DOHH2 (cell line): Measurements from ENCODE around the gene CEL.

ENCODE experiments used
- H3F3A ChIP-seq: fragments of 200-600 bp; sonication (generic), shearing (Covaris generic); 2 replicates; pipeline ENCODE4 v1.6.0; 2016; ENCODE audit warnings: antibody characterized with exemption, mild to moderate bottlenecking; ENCODE audit not compliant: control insufficient read depth, insufficient read depth
- H3K27ac ChIP-seq: fragments of 200-600 bp; sonication (generic); 2 replicates; pipeline ENCODE4 v1.5.1; 2014; ENCODE audit warnings: low read depth, mild to moderate bottlenecking, low read length, moderate library complexity
- H3K27me3 ChIP-seq: fragments of 200-600 bp; sonication (generic); 2 replicates; pipeline ENCODE4 v1.6.1; 2014; ENCODE audit warnings: mild to moderate bottlenecking, low read length, mixed read lengths; ENCODE audit not compliant: control insufficient read depth
- H3K36me3 ChIP-seq: fragments of 200-600 bp; sonication (generic); 2 replicates; pipeline ENCODE4 v1.6.1; 2014; ENCODE audit warnings: mild to moderate bottlenecking, low read length, moderate library complexity, mixed read lengths; ENCODE audit not compliant: control insufficient read depth
- H3K4me1 ChIP-seq: fragments of 200-600 bp; sonication (generic); 2 replicates; pipeline ENCODE4 v1.6.1; 2014; ENCODE audit warnings: mild to moderate bottlenecking, low read length, mixed read lengths; ENCODE audit not compliant: control insufficient read depth
- H3K4me2 ChIP-seq: fragments of 200-600 bp; sonication (generic); 2 replicates; pipeline ENCODE4 v1.6.0; 2014; ENCODE audit warnings: mild to moderate bottlenecking, low read length, moderate library complexity
- H3K4me3 ChIP-seq: fragments of 200-600 bp; sonication (generic); 2 replicates; pipeline ENCODE4 v1.5.1; 2014; ENCODE audit warnings: mild to moderate bottlenecking, low read length, mixed read lengths
- H3K79me2 ChIP-seq: fragments of 200-600 bp; sonication (generic); 2 replicates; pipeline ENCODE4 v1.6.1; 2014; ENCODE audit warnings: mild to moderate bottlenecking, low read length, mixed read lengths; ENCODE audit not compliant: control insufficient read depth
- H3K9me2 ChIP-seq: fragments of 200-600 bp; sonication (generic); replicated peaks from 2 replicates; pipeline ENCODE4 v1.6.1; 2014; ENCODE audit warnings: mild to moderate bottlenecking, low read length, mixed read lengths; ENCODE audit not compliant: control insufficient read depth
- H3K9me3 ChIP-seq: fragments of 200-600 bp; sonication (generic); 2 replicates; pipeline ENCODE4 v1.6.1; 2014; ENCODE audit warnings: antibody characterized with exemption, low read length, mixed read lengths; ENCODE audit not compliant: control insufficient read depth, insufficient read depth
- H4K20me1 ChIP-seq: fragments of 200-600 bp; sonication (generic); 2 replicates; pipeline ENCODE4 v1.6.0; 2014; ENCODE audit warnings: low read depth, mild to moderate bottlenecking, antibody characterized with exemption, low read length, moderate library complexity; ENCODE audit not compliant: control insufficient read depth, insufficient read depth
- CTCF ChIP-seq: fragments of 200-600 bp; sonication (generic); IDR thresholded peaks from one replicate; pipeline ENCODE4 v1.5.1; 2014; ENCODE audit warnings: antibody characterized with exemption, mild to moderate bottlenecking, low read depth, low read length; ENCODE audit not compliant: poor library complexity, severe bottlenecking
- EZH2phosphoT487 ChIP-seq: fragments of 200-600 bp; sonication (generic); IDR thresholded peaks from 2 replicates; pipeline ENCODE4 v1.6.1; 2017; ENCODE audit warnings: borderline replicate concordance, mild to moderate bottlenecking, antibody characterized with exemption, low read length, moderate library complexity, mixed read lengths

CEL gene

GRCh38 chr9:133107961-133108793, 46.4 kb downstream of the CEL start:
- Histone ChIP-seq H3K27ac (no peak overlapping the region), H3K9me2 (no peaks in the 10 kb centered on the region), H3K4me3 (no peak overlapping the region), H4K20me1 (no peaks in the 10 kb centered on the region), H3K27me3 (no peaks in the 10 kb centered on the region), H3K79me2 (no peaks in the 10 kb centered on the region), H3F3A (no peaks in the 10 kb centered on the region), H3K4me1 (peaks cover 5% of the 10 kb centered on the region), H3K4me2 (no peak overlapping the region), H3K36me3 (peaks cover 54% of the 10 kb centered on the region), H3K9me3 (no peaks in the 10 kb centered on the region)
- no peak for TF ChIP-seq EZH2phosphoT487
- TF ChIP-seq CTCF: no peak

GRCh38 chr9:133108794-133109641, 47.2 kb downstream of the CEL start:
- Histone ChIP-seq H3K4me2 (no peak overlapping the region), H3K4me3 (no peak overlapping the region), H3K9me2 (no peaks in the 10 kb centered on the region), H3K27ac (no peak overlapping the region), H3K4me1 (peaks cover 6% of the 10 kb centered on the region), H3K27me3 (no peaks in the 10 kb centered on the region), H4K20me1 (no peaks in the 10 kb centered on the region), H3K79me2 (no peaks in the 10 kb centered on the region), H3F3A (no peaks in the 10 kb centered on the region), H3K9me3 (no peaks in the 10 kb centered on the region), H3K36me3 (peaks cover 45% of the 10 kb centered on the region)
- TF ChIP-seq CTCF (no peak), EZH2phosphoT487 (no peak)

- Histone ChIP-seq H3F3A (no peaks in the 10 kb centered on the region), H3K36me3 (peaks cover 40% of the 10 kb centered on the region), H3K27me3 (no peaks in the 10 kb centered on the region), H4K20me1 (no peaks in the 10 kb centered on the region), H3K9me2 (no peaks in the 10 kb centered on the region), H3K9me3 (no peaks in the 10 kb centered on the region), H3K4me3 (no peak overlapping the region), H3K4me1 (peaks cover 17% of the 10 kb centered on the region), H3K27ac (no peak overlapping the region), H3K4me2 (no peak overlapping the region), H3K79me2 (peaks cover 2% of the 10 kb centered on the region; the same call in 1 of the 2 replicates)
- TF ChIP-seq EZH2phosphoT487: no peak
- no peak for TF ChIP-seq CTCF
These were observed 48.3 kb downstream of the CEL start for GRCh38 chr9:133109931-133110650.
